GM18867 (cell line): ENCODE results near the gene GXYLT1.
"Not testable (repeated sequence)": the region's sequence is repeated elsewhere in the genome, so short reads cannot be mapped to it uniquely, and the experiment has no call there.

Experiments
- ATAC-seq: cut with Tn5 transposase; IDR thresholded peaks from one replicate; pipeline ENCODE4 v1.9.1; 2021; ENCODE audit warnings: mild to moderate bottlenecking, moderate library complexity; ENCODE audit not compliant: unreplicated experiment

Gene GXYLT1

DNA sequence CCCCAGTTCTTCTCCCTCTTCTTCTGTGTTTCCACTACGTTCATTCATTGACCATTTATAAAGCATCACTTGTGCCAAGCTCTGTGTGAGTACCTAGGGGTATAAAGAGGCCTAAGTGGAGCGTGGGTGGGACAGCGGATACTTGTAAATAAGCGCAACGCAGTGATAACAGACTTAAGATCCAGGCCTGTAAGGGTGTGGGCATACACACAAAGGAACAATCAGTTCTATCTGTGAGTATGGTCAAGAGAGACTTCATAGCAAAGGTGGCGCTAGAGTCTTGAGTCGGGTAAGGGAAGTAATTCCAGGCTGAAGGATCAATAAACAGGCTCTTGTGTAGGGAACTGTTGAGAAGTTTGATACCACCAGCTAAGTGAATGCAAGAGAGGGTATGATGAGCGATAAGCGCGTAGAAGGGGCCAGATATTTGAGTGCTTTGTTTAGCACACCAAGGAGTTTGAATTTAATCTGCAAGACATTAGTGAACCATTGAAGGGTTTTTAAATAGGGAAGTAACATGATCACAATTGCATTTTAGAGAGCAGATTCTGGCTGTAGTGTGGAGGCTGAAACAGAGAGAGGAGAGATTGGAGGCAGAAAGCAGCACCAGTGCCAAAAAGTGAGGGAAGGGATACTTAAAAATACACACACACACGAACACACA, 1.0 kb upstream of the GXYLT1 start:
- no peak for ATAC-seq

DNA sequence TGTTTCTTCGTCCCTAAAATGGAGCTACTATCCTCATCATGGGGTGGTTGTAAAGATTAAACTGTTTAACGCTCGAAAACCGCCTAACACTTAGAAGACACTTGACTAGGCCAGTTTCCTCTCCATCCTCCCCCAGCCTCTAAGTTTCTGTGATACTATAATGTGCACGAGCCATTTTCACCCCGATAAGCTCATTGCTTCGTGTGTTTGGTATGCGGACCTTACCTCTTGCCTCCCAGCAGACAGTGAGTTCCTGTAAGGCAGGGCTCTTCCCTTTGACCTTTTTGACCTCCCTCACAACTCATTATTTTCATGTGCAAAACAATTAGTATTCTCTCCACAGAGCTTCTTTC, 499 bp upstream of the GXYLT1 start:
- no peak for ATAC-seq

GRCh38 chr12:42144158-42144407, 591 bp downstream of the GXYLT1 start:
- no peak for ATAC-seq

DNA sequence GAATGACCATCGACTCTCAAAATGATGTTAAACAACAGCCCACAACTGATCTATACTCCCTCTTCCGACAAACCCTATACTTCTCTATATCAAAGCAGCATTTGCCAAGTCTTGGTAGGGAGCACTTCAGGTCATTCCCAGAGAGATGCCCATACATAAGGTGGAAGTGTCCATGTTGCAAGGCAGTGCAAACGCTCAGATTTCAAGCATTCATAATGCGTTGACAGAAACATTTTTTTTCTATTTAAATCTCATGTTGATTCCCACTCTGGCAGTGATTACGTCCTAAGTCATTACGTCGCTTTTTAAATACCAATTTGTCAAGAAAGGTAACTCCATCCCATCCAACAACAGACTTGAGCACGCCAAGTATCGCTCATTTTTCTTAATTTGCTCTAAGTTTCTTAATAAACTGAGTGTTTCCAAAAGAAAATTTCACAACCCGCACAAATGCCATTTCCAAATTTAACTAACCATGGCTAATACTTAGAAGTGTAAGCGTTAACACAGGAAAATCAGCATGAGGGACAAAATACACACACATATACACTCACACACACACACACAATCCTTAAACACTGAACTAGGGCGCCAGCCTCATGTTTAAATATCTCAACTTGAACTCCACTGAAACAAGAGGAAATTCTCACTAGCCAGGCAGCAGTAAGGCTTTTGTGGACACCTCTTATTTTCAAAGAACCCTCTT, 1.1 kb downstream of the GXYLT1 start:
- ATAC-seq, result peak; percentile 2

DNA sequence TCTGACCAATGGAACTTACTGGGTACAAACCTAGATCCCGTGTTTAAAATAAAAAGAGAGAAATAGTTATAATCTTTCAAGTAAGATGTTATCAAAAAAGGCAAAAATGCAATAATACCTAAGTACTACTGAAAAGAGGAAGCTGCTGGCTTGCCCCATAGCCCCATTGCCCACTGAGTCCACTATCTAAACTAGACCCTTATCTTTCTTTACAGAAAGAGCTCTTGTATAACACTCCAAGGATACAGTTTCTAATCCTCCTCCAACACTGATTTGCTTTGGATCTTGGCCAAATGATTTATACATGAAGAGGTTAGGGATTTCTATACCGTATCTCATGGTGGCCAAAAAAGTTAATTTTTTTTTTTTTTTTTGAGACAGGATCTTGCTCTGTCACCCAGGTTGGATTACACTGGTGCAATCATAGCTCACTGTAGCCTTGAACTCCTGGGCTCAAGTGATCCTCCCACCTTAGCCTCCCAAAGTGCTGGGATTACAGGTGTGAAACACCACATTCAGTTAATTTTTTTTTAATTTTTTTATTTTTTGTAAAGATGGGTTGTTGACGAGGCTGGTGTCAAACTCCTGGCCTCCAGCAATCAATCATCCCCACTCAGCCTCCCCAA, 2.6 kb downstream of the GXYLT1 start:
- ATAC-seq, result no peak

- no peak for ATAC-seq
Observed at GRCh38 chr12:42140901-42141300, 3.8 kb downstream of the GXYLT1 start.

- ATAC-seq, result no peak
Observed at GRCh38 chr12:42135259-42135814, 9.3 kb downstream of the GXYLT1 start.

DNA sequence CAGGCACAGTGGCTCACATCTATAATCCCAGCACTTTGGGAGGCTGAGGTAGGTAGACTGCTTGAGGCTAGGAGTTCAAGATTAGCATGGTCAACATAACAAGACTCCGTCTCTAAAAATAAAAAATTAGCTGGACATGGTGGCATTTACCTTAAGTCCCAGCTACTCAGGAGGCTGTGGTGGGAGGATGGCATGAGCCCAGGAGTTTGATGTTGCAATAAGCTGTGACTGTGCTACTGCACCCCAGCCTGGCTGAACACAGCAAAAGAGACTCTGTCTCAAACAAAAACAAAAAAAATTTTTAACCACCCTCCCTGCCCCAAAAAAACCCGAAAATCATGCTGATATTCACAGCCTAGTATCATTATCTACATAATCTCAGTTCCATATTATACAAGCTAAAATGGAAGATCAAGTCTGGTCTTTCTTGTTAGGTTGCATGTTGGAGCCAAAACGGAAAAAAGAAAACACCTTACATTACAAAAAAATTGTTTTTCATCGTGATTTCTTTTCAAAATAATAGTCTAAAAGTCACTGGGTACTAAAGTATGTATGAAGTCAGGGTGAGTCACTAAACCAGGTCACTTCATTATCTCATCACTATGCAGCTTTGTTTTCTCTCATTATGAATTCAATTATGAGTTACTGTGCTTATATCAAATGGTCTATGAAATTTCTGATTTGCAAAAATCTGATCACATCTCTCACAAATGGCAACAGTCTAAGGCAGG, 13.8 kb downstream of the GXYLT1 start:
- no peak for ATAC-seq

DNA sequence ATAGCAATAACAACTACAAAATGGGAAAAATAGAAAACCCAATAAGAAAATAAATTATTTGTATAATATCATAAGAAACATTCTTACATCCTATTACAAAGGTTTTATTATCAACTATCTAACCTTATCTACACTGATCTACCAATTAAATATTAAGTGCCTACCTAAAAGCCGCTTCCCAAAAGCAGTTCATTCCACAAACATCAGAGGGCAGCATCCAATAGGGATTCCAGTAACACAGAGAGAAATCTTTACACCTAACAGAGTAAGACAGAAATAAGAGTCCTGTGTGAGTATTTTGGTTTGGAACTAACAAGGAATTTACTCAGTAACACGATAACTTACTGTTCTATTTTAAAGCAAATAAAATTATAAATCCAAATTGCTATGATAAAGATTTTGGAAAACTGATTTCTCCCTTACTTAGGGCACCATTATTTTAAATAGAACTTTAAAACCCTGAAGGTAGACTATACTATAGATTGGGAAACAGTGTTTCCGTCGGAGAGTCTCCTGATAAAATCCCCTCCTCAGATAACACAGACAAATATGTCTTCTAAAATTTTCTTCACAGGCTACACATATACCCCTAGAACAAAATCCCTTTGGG, 15.0 kb downstream of the GXYLT1 start:
- no peak for ATAC-seq

DNA sequence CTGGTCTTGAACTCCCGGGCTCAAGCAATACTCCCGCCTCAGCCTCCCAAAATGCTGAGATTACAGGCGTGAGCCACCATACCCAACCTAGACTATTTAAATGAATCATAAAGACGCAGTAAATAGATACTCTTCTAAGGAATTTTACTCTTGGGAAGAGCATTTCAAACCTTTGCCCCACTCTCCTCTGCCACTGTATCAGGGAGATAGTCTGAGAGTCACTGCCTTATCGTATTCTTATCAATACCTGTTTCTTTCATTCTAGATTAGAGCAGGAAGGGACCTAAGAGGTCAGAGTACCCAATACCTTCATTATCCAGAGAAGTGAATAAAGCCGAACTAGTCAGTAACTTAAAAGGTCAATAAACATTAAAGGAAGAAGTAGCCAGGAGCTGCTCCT, 15.8 kb downstream of the GXYLT1 start:
- no peak for ATAC-seq

- ATAC-seq, result no peak
Observed at GRCh38 chr12:42128327-42128726, 16.3 kb downstream of the GXYLT1 start.

DNA sequence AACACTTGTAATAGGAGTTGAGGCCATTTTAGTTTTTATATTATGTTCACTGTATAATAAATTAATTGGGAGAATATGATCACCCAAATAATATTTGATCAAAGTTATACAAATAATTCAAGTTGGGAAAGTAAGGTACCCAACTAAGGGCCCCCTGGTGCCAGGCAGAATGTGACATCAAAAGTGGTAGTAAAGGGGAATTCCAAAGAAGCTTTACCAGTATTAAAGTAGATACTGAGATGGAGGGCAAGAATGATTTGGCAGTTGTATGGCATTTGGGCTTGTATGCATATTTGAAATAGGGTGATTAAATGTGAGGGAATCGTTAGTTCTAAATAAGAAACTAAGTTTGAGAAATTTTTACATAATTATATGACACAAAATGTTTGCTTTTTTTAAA, 17.7 kb downstream of the GXYLT1 start:
- ATAC-seq, result no peak

DNA sequence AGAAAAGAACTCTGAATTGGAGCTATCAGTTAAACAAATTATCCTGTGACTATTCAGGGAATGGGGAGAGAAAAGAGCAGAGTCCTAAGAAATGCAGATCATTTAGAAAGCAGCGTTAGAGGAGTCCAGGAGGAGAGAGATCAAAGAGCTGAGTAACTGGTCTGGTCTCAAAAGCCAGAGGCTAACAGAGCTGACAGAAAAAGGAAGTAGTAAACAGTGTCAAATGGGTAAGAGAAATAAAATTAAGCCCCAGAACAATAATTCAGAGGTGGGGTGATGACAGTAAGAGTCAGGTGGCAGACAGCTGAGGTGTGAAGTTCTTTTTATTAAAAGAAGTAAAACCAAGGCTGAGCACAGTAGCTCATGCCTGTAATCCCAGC, 19.3 kb downstream of the GXYLT1 start:
- ATAC-seq, result no peak

DNA sequence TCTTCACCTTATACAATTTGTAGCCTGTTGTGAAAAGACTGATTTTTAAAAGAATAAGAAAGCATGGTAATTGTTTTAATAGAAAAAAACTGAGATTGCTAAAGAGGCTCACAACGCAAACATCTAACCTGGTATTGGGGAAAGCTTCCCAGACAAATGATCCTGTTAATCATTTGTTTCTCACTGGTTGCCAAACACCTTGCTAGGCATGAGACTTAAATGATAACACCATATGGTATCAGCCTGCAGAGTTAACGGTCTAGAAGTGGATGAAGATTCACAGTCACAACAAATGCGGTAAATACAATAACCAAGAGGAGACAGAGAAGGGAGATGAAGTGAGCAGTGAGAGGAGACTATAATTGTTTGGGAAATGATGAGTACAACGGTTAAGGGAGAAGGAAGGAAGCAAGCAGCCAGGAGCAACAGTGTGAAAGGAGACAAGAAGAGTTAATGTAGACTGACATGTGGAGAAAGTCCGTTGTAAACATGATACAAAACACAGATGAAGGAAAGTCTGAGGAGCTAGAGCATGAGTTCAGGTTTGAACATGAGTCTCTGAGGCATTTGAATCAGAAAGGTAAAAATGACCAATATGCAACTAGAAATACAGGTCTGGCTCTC, 19.8 kb downstream of the GXYLT1 start:
- no peak for ATAC-seq

GRCh38 chr12:42119085-42119633, 25.5 kb downstream of the GXYLT1 start:
- ATAC-seq, result no peak

DNA sequence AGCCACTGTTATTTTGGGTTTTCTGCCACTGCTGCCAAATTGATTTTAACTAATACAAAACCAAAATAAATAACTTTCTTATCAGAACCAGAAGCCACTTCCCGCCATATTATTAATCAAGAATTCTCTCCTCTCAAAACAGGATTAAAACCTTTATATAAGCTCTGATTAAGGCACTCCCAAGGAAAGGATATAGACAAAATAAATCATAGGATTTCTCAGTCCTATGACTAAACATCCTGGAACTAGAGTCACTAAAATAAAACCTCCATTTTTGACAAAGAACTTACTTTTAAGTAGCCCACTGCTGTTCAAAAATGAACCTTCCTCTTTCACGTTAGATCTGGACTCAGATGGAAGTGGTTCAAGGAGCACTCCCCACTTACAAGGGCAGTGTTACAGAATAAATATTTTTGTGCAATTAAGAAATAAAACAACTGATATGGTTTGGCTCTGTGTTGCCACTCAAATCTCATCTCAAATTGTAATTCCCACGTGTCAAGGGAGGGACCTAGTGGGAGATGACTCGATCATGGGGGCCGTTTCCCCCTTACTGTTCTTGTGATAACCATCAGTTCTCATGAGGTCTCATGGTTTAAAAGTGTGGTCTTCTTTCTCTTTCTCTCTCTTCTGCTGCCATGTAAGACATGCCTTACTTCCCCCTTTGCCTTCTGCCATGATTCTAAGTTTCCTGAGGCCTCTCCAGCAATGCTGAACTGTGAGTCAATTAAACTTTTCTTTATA, 26.4 kb downstream of the GXYLT1 start:
- ATAC-seq, result no peak

DNA sequence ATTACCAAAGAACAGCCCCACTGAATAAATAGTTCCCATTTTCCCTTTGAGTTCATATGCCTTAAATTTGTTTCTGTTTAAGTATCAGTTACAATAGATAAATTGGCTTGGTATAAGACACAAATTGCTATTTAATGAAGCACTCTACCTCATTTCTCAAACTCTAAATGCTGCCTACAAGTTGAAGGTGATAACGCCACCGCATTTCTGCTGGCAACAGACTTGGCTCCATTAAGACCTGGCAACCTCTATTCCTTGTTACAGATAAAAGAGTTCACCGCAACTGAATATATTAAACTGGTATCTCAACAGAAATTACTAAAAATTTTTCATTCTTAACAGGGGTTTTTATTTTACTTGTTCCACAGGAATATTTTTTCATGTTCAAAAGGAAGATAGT, 35.6 kb downstream of the GXYLT1 start:
- ATAC-seq, result no peak

DNA sequence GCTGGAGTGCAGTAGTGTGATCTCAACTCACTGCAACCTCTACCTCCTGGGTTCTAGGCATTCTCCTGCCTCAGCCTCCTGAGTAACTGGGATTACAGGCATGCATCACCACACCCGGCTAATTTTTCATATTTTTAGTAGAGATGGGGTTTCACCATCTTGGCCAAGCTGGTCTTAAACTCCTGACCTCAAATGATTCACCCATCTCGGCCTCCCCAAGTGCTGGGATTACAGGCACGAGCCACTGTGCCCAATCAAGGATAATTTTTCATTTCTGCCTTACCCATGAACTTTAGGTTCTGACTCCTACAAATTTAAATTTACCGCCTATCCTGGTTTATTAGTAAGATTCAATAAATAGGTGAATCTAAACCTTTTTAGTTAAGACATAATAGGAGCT, 37.9 kb downstream of the GXYLT1 start:
- not testable (repeated sequence) for ATAC-seq

DNA sequence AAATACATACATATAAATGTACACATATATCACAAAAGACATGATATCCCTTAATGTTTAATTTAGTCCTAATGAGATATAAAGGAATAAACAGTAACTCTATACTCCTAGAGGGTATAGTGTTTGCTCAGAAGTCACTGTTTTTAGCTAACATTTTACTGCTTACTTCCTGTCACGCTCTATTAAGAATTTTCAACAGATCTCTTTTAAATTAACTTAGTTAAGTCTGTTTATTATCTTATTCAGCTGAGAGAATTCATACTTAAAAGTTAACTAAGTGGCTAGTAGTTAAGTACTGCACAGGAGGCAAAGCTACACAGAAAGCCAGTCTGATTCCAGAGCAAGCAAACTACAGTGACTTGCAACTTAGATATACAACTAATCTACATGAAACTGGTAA, 39.9 kb downstream of the GXYLT1 start:
- no peak for ATAC-seq

- ATAC-seq, result no peak
Observed at GRCh38 chr12:42104087-42104486, 40.6 kb downstream of the GXYLT1 start.
